ENCODE data around the gene BBS9.

BBS9 gene

GRCh38 chr7:33307205-33307604 lies 177.8 kb downstream of the BBS9 start:
- no peaks in the 10 kb centered on the region for H3K36me3 ChIP-seq (ENCODE audit: low read length)
- no peak overlapping the region for H3K9ac ChIP-seq (ENCODE audit: low read length)
- H3K27me3 ChIP-seq (ENCODE audit: low read length): no peaks in the 10 kb centered on the region
- H3K79me2 ChIP-seq (ENCODE audit: insufficient read depth, low read length): no peaks in the 10 kb centered on the region
- H3K9me3 ChIP-seq (ENCODE audit: insufficient read depth, low read length): 0 out of 2 replicates have a peak, but pooled peaks cover 3% of the 10 kb centered on the region
- no peak overlapping the region for H3K27ac ChIP-seq (ENCODE audit: low read depth, low read length)
- no peaks in the 10 kb centered on the region for H3F3A ChIP-seq (ENCODE audit: insufficient read depth)
- H3K9me2 ChIP-seq (replicated peaks; ENCODE audit: insufficient read depth, low read length): no peaks in the 10 kb centered on the region
- no peak overlapping the region for H2AFZ ChIP-seq (ENCODE audit: low read depth, low read length, severe bottlenecking)
- TF ChIP-seq EZH2phosphoT487 (conservative IDR thresholded peaks at IDR 0.05; ENCODE audit: low read length) (no peak), CTCF (IDR thresholded peaks at IDR 0.05; ENCODE audit: insufficient read depth, low read length, poor library complexity, severe bottlenecking) (no peak)
- no peaks in the 10 kb centered on the region for H4K20me1 ChIP-seq (ENCODE audit: low read depth, low read length)
- no peak overlapping the region for H3K4me3 ChIP-seq (ENCODE audit: insufficient read depth, low read length, poor library complexity, severe bottlenecking)
- H3K4me2 ChIP-seq (ENCODE audit: low read depth, low read length, poor library complexity, severe bottlenecking): no peak overlapping the region

GRCh38 chr7:33310546-33310945 lies 181.2 kb downstream of the BBS9 start:
- TF ChIP-seq EZH2phosphoT487 (conservative IDR thresholded peaks at IDR 0.05; ENCODE audit: low read length): no peak
- no peak for TF ChIP-seq CTCF (IDR thresholded peaks at IDR 0.05; ENCODE audit: insufficient read depth, low read length, poor library complexity, severe bottlenecking)
- H3K79me2 ChIP-seq (ENCODE audit: insufficient read depth, low read length): no peaks in the 10 kb centered on the region
- H3K36me3 ChIP-seq (ENCODE audit: low read length): no peaks in the 10 kb centered on the region
- no peak overlapping the region for H3K27ac ChIP-seq (ENCODE audit: low read depth, low read length)
- no peaks in the 10 kb centered on the region for H3K9me2 ChIP-seq (replicated peaks; ENCODE audit: insufficient read depth, low read length)
- H4K20me1 ChIP-seq (ENCODE audit: low read depth, low read length): no peaks in the 10 kb centered on the region
- H3K4me3 ChIP-seq (ENCODE audit: insufficient read depth, low read length, poor library complexity, severe bottlenecking): no peak overlapping the region
- no peaks in the 10 kb centered on the region for H3F3A ChIP-seq (ENCODE audit: insufficient read depth)
- H3K9me3 ChIP-seq (ENCODE audit: insufficient read depth, low read length): no peaks in the 10 kb centered on the region
- H3K4me2 ChIP-seq (ENCODE audit: low read depth, low read length, poor library complexity, severe bottlenecking): no peak overlapping the region
- H3K9ac ChIP-seq (ENCODE audit: low read length): no peak overlapping the region
- H2AFZ ChIP-seq (ENCODE audit: low read depth, low read length, severe bottlenecking): no peak overlapping the region
- H3K27me3 ChIP-seq (ENCODE audit: low read length): no peaks in the 10 kb centered on the region

GRCh38 chr7:33325754-33326484 lies 196.6 kb downstream of the BBS9 start:
- Histone ChIP-seq H3K27me3 (ENCODE audit: low read length) (no peaks in the 10 kb centered on the region), H3K27ac (ENCODE audit: low read depth, low read length) (no peak overlapping the region), H3K9me2 (replicated peaks; ENCODE audit: insufficient read depth, low read length) (no peaks in the 10 kb centered on the region), H3K9ac (ENCODE audit: low read length) (no peak overlapping the region), H4K20me1 (ENCODE audit: low read depth, low read length) (no peaks in the 10 kb centered on the region), H3F3A (ENCODE audit: insufficient read depth) (no peaks in the 10 kb centered on the region), H3K36me3 (ENCODE audit: low read length) (no peaks in the 10 kb centered on the region), H2AFZ (ENCODE audit: low read depth, low read length, severe bottlenecking) (no peak overlapping the region), H3K4me2 (ENCODE audit: low read depth, low read length, poor library complexity, severe bottlenecking) (no peak overlapping the region), H3K4me3 (ENCODE audit: insufficient read depth, low read length, poor library complexity, severe bottlenecking) (no peak overlapping the region), H3K79me2 (ENCODE audit: insufficient read depth, low read length) (no peaks in the 10 kb centered on the region), H3K9me3 (ENCODE audit: insufficient read depth, low read length) (no peaks in the 10 kb centered on the region)
- TF ChIP-seq CTCF (IDR thresholded peaks at IDR 0.05; ENCODE audit: insufficient read depth, low read length, poor library complexity, severe bottlenecking): no peak
- TF ChIP-seq EZH2phosphoT487 (conservative IDR thresholded peaks at IDR 0.05; ENCODE audit: low read length): no peak

Data from SU-DHL-6 (cell line).